ENCODE data around the gene CLMP.
"Not testable (repeated sequence)": the region's sequence is repeated elsewhere in the genome, so short reads cannot be mapped to it uniquely, and the experiment has no call there.

CLMP gene

GRCh38 chr11:123168241-123168640 is 26.8 kb downstream of the CLMP start:
- no peak for DNase-seq (ENCODE audit: low read depth)

GRCh38 chr11:123166071-123166559 is 28.9 kb downstream of the CLMP start:
- DNase-seq (ENCODE audit: low read depth): no peak

GRCh38 chr11:123164732-123165450 is 30.2 kb downstream of the CLMP start:
- no peak for DNase-seq (ENCODE audit: low read depth)

- no peak for DNase-seq (ENCODE audit: low read depth)
Observed at GRCh38 chr11:123163621-123164020, 31.4 kb downstream of the CLMP start.

- DNase-seq (ENCODE audit: low read depth): no peak
Observed at GRCh38 chr11:123161376-123162030, 33.5 kb downstream of the CLMP start.

- no peak for DNase-seq (ENCODE audit: low read depth)
Observed at GRCh38 chr11:123159183-123159857, 35.7 kb downstream of the CLMP start.

GRCh38 chr11:123158033-123159003 is 36.7 kb downstream of the CLMP start:
- DNase-seq (ENCODE audit: low read depth): no peak

- DNase-seq (ENCODE audit: low read depth): no peak
Observed at GRCh38 chr11:123152951-123153350, 42.1 kb downstream of the CLMP start.

GRCh38 chr11:123152346-123152745 is 42.7 kb downstream of the CLMP start:
- DNase-seq (ENCODE audit: low read depth): not testable (repeated sequence)

- no peak for DNase-seq (ENCODE audit: low read depth)
Observed at GRCh38 chr11:123151796-123152195, 43.3 kb downstream of the CLMP start.

GRCh38 chr11:123151366-123151765 is 43.7 kb downstream of the CLMP start:
- DNase-seq (ENCODE audit: low read depth): no peak

- DNase-seq (ENCODE audit: low read depth): no peak
Observed at GRCh38 chr11:123150882-123151281, 44.2 kb downstream of the CLMP start.

GRCh38 chr11:123148965-123149364 is 46.1 kb downstream of the CLMP start:
- no peak for DNase-seq (ENCODE audit: low read depth)

- no peak for DNase-seq (ENCODE audit: low read depth)
Observed at GRCh38 chr11:123145661-123146060, 49.4 kb downstream of the CLMP start.

GRCh38 chr11:123145220-123145619 is 49.8 kb downstream of the CLMP start:
- no peak for DNase-seq (ENCODE audit: low read depth)

GRCh38 chr11:123144707-123145106 is 50.3 kb downstream of the CLMP start:
- no peak for DNase-seq (ENCODE audit: low read depth)

- no peak for DNase-seq (ENCODE audit: low read depth)
Observed at GRCh38 chr11:123143921-123144320, 51.1 kb downstream of the CLMP start.

- no peak for DNase-seq (ENCODE audit: low read depth)
Observed at GRCh38 chr11:123143476-123143875, 51.6 kb downstream of the CLMP start.

- no peak for DNase-seq (ENCODE audit: low read depth)
Observed at GRCh38 chr11:123139206-123139605, 55.8 kb downstream of the CLMP start.

GRCh38 chr11:123137431-123138224 is 57.4 kb downstream of the CLMP start:
- DNase-seq (ENCODE audit: low read depth): no peak

GRCh38 chr11:123135863-123136446 is 59.1 kb downstream of the CLMP start:
- DNase-seq (ENCODE audit: low read depth): no peak
